Liver (tissue), 3 donors: ENCODE results near the gene MCTP2.

ENCODE experiments used
- CTCF ChIP-seq: fragments of 150-350 bp; IDR thresholded peaks from 2 replicates; pipeline ENCODE4 v1.5.1; 2017; ENCODE audit warnings: improper control_type of control experiment, low read depth, low read length; ENCODE audit not compliant: missing input control
- EGR1 ChIP-seq, 2 donors: IDR thresholded peaks; 2 replicates each; pipeline ENCODE4 v1.6.1; 2016 to 2018; ENCODE audit warnings: antibody characterized with exemption in 2 of 2, low read depth in 2 of 2
- GABPA ChIP-seq, 2 donors: IDR thresholded peaks in 1 of 2; conservative IDR thresholded peaks in 1 of 2; 2 replicates each; pipeline ENCODE4 v1.6.1; 2016; ENCODE audit warnings: antibody characterized with exemption in 2 of 2, mild to moderate bottlenecking in 1 of 2, moderate library complexity in 1 of 2
- JUND ChIP-seq, 2 donors: IDR thresholded peaks; 2 replicates each; pipeline ENCODE4 v1.6.1; 2016; ENCODE audit warnings: antibody characterized with exemption in 2 of 2
- RAD21 ChIP-seq, 2 donors: IDR thresholded peaks; 2 replicates each; pipeline ENCODE4 v1.6.1; 2016; ENCODE audit warnings: antibody characterized with exemption in 2 of 2, mild to moderate bottlenecking in 2 of 2
- RXRA ChIP-seq, 2 donors: IDR thresholded peaks; 2 replicates each; pipeline ENCODE4 v1.6.1; 2017 to 2018; ENCODE audit warnings: antibody characterized with exemption in 2 of 2, mild to moderate bottlenecking in 1 of 2
- SP1 ChIP-seq: IDR thresholded peaks from 2 replicates; pipeline ENCODE4 v1.6.1; 2018; ENCODE audit warnings: antibody characterized with exemption, mild to moderate bottlenecking
- TAF1 ChIP-seq: conservative IDR thresholded peaks from 2 replicates; pipeline ENCODE4 v1.6.1; 2016; ENCODE audit warnings: antibody characterized with exemption, mild to moderate bottlenecking
- YY1 ChIP-seq: IDR thresholded peaks from 2 replicates; pipeline ENCODE4 v1.6.1; 2016; ENCODE audit warnings: antibody characterized with exemption, mild to moderate bottlenecking
- ZBTB33 ChIP-seq: IDR thresholded peaks from 2 replicates; pipeline ENCODE4 v1.6.1; 2016; ENCODE audit warnings: antibody characterized with exemption
- TF ChIP-seq, protein P1 (sequence below): IDR thresholded peaks from 2 replicates; pipeline ENCODE4 v1.6.1; 2016; ENCODE audit warnings: antibody characterized with exemption
- TF ChIP-seq, protein P2 (sequence below): IDR thresholded peaks from 2 replicates; pipeline ENCODE4 v1.6.1; 2016; ENCODE audit warnings: antibody characterized with exemption
- TF ChIP-seq, protein P3 (sequence below): IDR thresholded peaks from 2 replicates; pipeline ENCODE4 v1.6.1; 2016; ENCODE audit warnings: antibody characterized with exemption, mild to moderate bottlenecking
- donor health status: healthy.
- donor health status: healthy.

DNA sequence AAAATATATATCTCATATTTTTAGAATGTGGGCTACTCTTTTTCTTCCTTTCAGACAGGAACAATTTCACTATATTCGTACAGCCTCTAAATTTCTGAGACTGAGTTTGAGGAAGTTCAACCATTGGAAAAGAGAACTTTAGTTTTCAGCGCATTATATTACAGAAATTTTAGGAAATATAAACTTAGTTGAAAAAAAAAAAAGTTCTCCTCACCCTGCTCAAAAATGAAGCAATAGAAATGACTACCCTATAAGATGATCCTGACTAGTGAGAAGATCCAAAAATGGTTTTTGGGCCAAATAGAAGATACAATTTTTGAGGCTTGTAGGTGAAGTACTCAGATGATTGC, 139.6 kb downstream of the MCTP2 start:
- no peak for TF ChIP-seq CTCF
- TF ChIP-seq RAD21 (IDR thresholded peaks at IDR 0.05): no peak
- no peak for TF ChIP-seq SP1
- TF ChIP-seq RXRA (IDR thresholded peaks at IDR 0.05): no peak
- TF ChIP-seq, protein P1, sequence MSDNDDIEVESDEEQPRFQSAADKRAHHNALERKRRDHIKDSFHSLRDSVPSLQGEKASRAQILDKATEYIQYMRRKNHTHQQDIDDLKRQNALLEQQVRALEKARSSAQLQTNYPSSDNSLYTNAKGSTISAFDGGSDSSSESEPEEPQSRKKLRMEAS: no peak
- no peak for TF ChIP-seq GABPA (IDR thresholded peaks at IDR 0.05 in 1 of 2, conservative IDR thresholded peaks at IDR 0.05 in 1 of 2)
- TF ChIP-seq ZBTB33: no peak
- TF ChIP-seq, protein P2, sequence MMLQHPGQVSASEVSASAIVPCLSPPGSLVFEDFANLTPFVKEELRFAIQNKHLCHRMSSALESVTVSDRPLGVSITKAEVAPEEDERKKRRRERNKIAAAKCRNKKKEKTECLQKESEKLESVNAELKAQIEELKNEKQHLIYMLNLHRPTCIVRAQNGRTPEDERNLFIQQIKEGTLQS: no peak
- TF ChIP-seq, protein P3, sequence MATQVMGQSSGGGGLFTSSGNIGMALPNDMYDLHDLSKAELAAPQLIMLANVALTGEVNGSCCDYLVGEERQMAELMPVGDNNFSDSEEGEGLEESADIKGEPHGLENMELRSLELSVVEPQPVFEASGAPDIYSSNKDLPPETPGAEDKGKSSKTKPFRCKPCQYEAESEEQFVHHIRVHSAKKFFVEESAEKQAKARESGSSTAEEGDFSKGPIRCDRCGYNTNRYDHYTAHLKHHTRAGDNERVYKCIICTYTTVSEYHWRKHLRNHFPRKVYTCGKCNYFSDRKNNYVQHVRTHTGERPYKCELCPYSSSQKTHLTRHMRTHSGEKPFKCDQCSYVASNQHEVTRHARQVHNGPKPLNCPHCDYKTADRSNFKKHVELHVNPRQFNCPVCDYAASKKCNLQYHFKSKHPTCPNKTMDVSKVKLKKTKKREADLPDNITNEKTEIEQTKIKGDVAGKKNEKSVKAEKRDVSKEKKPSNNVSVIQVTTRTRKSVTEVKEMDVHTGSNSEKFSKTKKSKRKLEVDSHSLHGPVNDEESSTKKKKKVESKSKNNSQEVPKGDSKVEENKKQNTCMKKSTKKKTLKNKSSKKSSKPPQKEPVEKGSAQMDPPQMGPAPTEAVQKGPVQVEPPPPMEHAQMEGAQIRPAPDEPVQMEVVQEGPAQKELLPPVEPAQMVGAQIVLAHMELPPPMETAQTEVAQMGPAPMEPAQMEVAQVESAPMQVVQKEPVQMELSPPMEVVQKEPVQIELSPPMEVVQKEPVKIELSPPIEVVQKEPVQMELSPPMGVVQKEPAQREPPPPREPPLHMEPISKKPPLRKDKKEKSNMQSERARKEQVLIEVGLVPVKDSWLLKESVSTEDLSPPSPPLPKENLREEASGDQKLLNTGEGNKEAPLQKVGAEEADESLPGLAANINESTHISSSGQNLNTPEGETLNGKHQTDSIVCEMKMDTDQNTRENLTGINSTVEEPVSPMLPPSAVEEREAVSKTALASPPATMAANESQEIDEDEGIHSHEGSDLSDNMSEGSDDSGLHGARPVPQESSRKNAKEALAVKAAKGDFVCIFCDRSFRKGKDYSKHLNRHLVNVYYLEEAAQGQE: no peak
- no peak for TF ChIP-seq TAF1
- no peak for TF ChIP-seq YY1
- TF ChIP-seq JUND (IDR thresholded peaks at IDR 0.05): no peak
- TF ChIP-seq EGR1 (IDR thresholded peaks at IDR 0.05; ENCODE audit: low read depth in 2 of 2): no peak
